Measurements from ENCODE around the gene FAM219B. TPM values are rescaled to one million over a fixed set of nuclear protein-coding genes. Genes with fewer than 3 reads are reported as not detected.

The FAM219B gene
- total and polyA plus RNA-seq, 2 of the 8 experiments (the other 6 are each of a cell fraction or from before 2014, with no cell fraction given), result 57.1 to 66.6 TPM

GRCh38 chr15:74868059-74868458 is 38.6 kb downstream of the FAM219B start:
- H4K8ac ChIP-seq (ENCODE audit: extremely low read depth, insufficient read depth, low read length), result no peak overlapping the region
- H3K27ac ChIP-seq (ENCODE audit: low read depth, low read length), result no peak overlapping the region
- no peak overlapping the region for H2BK120ac ChIP-seq (replicated peaks; ENCODE audit: low read depth, low read length)
- no peaks in the 10 kb centered on the region; a peak in 1 of 7 replicates for H3K4me1 ChIP-seq (replicated peaks in 1 of 4; ENCODE audit: control insufficient read depth in 3 of 4, insufficient read depth in 4 of 4, low read length in 3 of 4)
- no peak overlapping the region for H2AK5ac ChIP-seq (ENCODE audit: low read depth, low read length)
- H2BK12ac ChIP-seq (ENCODE audit: low read depth, low read length), result no peak overlapping the region
- H4K91ac ChIP-seq (replicated peaks; ENCODE audit: insufficient read length, low read length), result no peak overlapping the region
- H4K20me1 ChIP-seq (replicated peaks in 1 of 2; ENCODE audit: control insufficient read depth in 1 of 2, insufficient read depth in 2 of 2, low read length in 2 of 2), result peaks cover 3 to 11% of the 10 kb centered on the region in 2 experiments
- peaks cover 9% of the 10 kb centered on the region; the same call in 1 of the 2 replicates for H3K79me1 ChIP-seq (ENCODE audit: low read depth, low read length)
- no peak overlapping the region for H3K23ac ChIP-seq (ENCODE audit: insufficient read length)
- H2AFZ ChIP-seq (ENCODE audit: low read length), result no peak overlapping the region
- H3K9me3 ChIP-seq (ENCODE audit: insufficient read depth in 2 of 2, low read depth in 1 of 2, low read length in 1 of 2), result no peaks in the 10 kb centered on the region
- H3K9ac ChIP-seq (replicated peaks in 1 of 4; ENCODE audit: extremely low read depth in 1 of 4, low read depth in 3 of 4, low read length in 3 of 4), result no peak overlapping the region
- no peak overlapping the region for H2BK15ac ChIP-seq (ENCODE audit: low read length)
- WGBS, 2 experiments (ENCODE audit: extremely low coverage in 1 of 2, insufficient coverage in 1 of 2, insufficient read length in 1 of 2, insufficient replicate concordance in 2 of 2, low coverage in 1 of 2, low lambda C conversion rate in 2 of 2, missing lambda C conversion rate in 1 of 2), result 94% methylated on average over 6 of the region's 6 CpGs; no CpG with 5 or more reads in 1 of the 2 experiments
- H3K4me2 ChIP-seq (ENCODE audit: insufficient read depth in 1 of 2, low read depth in 2 of 2, low read length in 2 of 2), result no peak overlapping the region
- no peak overlapping the region for H2BK20ac ChIP-seq (ENCODE audit: low read length)
- H3K4me3 ChIP-seq (ENCODE audit: extremely low read depth in 1 of 4, insufficient read depth in 2 of 4, low read depth in 3 of 4, low read length in 4 of 4), result no peak overlapping the region
- H3K56ac ChIP-seq (replicated peaks; ENCODE audit: insufficient read length, low read depth, low read length), result no peak overlapping the region
- POLR2A ChIA-PET (ENCODE audit: partially characterized antibody), result interaction anchor here (1.1 to 1.8 kb wide), 2 partner anchors 26 to 70 kb away, joined by 3 to 4 read pairs; partner anchors contain the start of gene COX5A
- H2BK5ac ChIP-seq (ENCODE audit: low read depth, low read length), result no peak overlapping the region
- TF ChIP-seq SP4 (IDR thresholded peaks at IDR 0.05; ENCODE audit: low read length), result no peak
- no peak for TF ChIP-seq MAFK (IDR thresholded peaks at IDR 0.05; ENCODE audit: low read depth, low read length)
- TF ChIP-seq CHD2 (IDR thresholded peaks at IDR 0.05; ENCODE audit: low read length), result no peak
- TF ChIP-seq FOSL1 (IDR thresholded peaks at IDR 0.05; ENCODE audit: insufficient read depth, low read depth, low read length), result no peak
- peaks cover 0 to 55% of the 10 kb centered on the region in 2 experiments; a peak in 2 of 4 replicates for H3K79me2 ChIP-seq (ENCODE audit: control insufficient read depth in 1 of 2, insufficient read depth in 2 of 2, low read length in 2 of 2)
- no peak for DNase-seq (ENCODE audit: low read depth in 1 of 2, low spot score in 2 of 2)
- no peaks in the 10 kb centered on the region for H3K27me3 ChIP-seq (replicated peaks in 1 of 4; ENCODE audit: control insufficient read depth in 3 of 4, extremely low read depth in 1 of 4, insufficient read depth in 3 of 4, low read length in 3 of 4)
- H3K18ac ChIP-seq (ENCODE audit: extremely low read depth, low read length), result no peak overlapping the region
- no peak overlapping the region for H3K4ac ChIP-seq (replicated peaks; ENCODE audit: insufficient read length, low read depth, low read length)
- peaks cover 2% of the 10 kb centered on the region; the same call in 1 of the 2 replicates for H3K23me2 ChIP-seq (ENCODE audit: low read depth, low read length)
- FAIRE-seq, result no peak
- no peak overlapping the region for H3K14ac ChIP-seq (ENCODE audit: insufficient read length)
- H4K5ac ChIP-seq (ENCODE audit: insufficient read length, low read depth, low read length), result no peak overlapping the region
- CTCF ChIA-PET (ENCODE audit: partially characterized antibody), result interaction anchor here (0.8 to 1.5 kb wide), 4 partner anchors 12 to 42 kb away, joined by 3 to 7 read pairs (median 3); no protein-coding TSS in a partner anchor
- H3K36me3 ChIP-seq (ENCODE audit: control insufficient read depth in 2 of 4, insufficient read depth in 4 of 4, low read length in 3 of 4), result no peaks in the 10 kb centered on the region

Measured in H1 (cell line).